GM12875 (cell line): ENCODE measurements around the gene PODXL2.

Experiments
- H3K4me3 ChIP-seq: one replicate; pipeline ENCODE4 v1.5.1; 2011; ENCODE audit warnings: low read depth, low read length, control low read depth
- CTCF ChIP-seq: IDR thresholded peaks from 2 replicates; pipeline ENCODE4 v1.5.1; 2011; ENCODE audit warnings: low read depth, mild to moderate bottlenecking, control low read depth, inconsistent platforms, low read length, moderate library complexity, borderline replicate concordance; ENCODE audit not compliant: insufficient read depth

Gene PODXL2

DNA sequence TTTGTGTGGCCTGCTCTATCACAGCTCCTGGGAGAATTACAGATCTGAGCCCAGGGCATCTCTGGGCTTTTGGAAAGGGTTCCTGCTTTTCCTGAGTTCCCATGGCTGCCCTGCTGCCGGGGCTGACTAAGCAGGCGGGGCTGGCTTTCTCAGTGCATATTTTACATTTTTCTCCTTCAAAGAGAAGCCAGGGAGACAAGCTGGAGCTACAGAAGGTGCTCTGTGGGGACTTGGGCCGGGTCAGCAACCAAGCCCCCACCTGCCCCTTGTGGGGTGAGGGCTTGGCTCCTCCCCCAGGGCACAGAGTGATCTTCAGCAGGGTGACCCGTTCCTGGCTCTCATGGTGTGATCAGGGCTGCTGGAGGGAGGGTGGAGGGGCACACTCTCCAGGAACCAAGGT is 61.1 kb downstream of the PODXL2 start:
- TF ChIP-seq CTCF = no peak
- H3K4me3 ChIP-seq = no peak overlapping the region

DNA sequence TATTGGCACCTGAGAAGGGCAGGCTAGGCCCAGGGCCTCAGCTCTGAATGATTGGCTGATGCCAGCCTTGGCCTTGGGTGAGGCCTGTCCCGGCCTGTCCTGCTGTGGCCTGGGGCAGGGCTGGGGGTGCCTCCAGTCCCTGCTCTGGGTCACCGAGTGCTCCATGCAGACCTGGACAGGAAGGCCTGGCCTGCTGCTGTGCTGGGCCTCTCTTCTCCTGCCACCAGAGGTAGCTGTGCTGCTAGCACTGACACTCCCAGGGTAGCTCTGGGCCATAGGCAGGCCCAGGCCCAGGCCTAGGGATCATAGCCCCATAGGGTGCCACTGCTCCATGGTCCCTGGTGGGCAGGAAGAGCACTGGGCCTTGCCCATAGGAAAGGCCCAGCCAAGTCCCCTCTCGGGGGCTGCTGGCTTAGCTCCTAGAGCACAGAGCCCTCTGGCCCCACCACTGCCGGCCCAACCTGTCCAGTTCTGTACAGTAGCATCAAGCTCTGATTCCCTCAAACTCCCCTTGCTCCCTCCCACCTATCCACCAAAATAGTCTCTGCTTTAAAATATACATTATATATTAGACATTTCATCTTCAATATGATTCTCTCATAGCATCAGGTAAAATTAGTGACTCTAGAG is 62.0 kb downstream of the PODXL2 start:
- no peak overlapping the region for H3K4me3 ChIP-seq
- peak; percentile 56 for TF ChIP-seq CTCF

DNA sequence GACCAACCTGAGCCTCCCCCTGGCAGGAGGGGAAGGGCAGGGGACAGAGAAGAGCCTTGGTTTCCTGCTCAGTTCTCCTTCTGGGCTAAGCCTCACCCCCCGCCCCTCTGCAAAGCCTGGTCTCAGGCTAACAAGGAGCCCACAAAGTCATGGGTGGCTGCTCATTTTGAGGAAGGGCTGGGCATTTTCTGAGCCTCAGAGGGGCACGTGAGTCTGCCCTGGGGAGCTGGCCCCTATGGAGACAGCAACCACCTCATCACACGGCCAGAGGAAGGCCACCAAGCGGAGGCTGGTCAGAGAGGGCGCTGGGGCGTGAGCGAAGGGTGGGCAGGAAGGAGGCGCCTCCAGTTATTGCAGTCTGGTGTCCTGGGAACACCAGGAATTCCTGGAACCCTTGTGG is 62.5 kb downstream of the PODXL2 start:
- TF ChIP-seq CTCF = no peak
- H3K4me3 ChIP-seq = no peak overlapping the region

- no peak for TF ChIP-seq CTCF
- no peak overlapping the region for H3K4me3 ChIP-seq
These were observed 63.0 kb downstream of the PODXL2 start for GRCh38 chr3:127691974-127692373.

DNA sequence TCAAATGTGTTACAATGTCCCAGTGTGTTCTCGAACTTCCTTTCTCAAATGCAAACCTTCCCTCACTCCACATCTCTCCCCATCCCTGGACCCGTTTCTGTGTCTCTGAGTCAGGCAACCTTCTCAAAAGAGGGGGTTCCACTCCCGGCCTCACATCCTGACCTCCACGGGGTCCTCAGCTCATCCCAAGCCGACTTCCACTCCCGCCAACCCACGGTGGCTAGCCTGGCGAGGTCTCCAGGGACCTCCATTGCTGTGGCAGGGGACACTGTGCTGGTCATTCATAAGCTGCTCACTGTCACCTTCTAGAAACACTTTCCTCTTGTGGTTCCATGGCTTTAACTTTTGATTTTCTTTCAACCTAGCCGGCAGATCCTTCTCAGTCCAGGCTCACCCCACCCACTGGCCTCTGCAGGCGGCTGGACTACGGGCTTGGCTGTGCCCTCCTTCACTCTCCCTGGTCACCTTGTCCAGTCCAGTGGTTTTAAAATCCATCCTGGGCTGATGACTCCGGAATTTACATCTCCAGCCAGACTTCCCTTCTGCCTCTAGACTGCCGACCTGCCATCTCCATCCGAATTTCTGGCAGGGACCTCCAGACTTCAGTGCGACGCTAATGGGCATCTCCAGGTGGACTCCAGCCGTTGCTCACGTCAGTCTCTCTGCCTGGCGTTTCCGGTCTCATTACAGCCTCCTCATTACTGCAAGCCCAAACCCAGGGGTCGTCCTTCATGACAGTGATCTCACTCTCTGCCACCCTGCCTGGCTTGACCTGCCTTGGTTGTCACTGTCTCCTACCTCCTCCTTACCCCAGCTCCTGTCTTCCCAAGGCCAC is 63.7 kb downstream of the PODXL2 start:
- no peak for TF ChIP-seq CTCF

GRCh38 chr3:127693336-127693843 is 64.4 kb downstream of the PODXL2 start:
- no peak for TF ChIP-seq CTCF
- no peak overlapping the region for H3K4me3 ChIP-seq

More for the DNA sequence above, 63.7 kb downstream of the PODXL2 start:
- no peak overlapping the region for H3K4me3 ChIP-seq
